Posterior cingulate gyrus (tissue), 11 donors: ENCODE measurements around the gene RNASE11.
"Not testable (repeated sequence)": the region's sequence is repeated elsewhere in the genome, so short reads cannot be mapped to it uniquely, and the experiment has no call there.

ENCODE experiments used
- DNase-seq, 10 donors: peaks; one replicate each; pipeline versions ENCODE4 v3.0.0 to v3.0.0-alpha.2; 2020 to 2021; ENCODE audit warnings: mixed read lengths in 3 of 10
- intact Hi-C: fragments of 100-400 bp; cut with DNase I; formaldehyde crosslinking; loops from one replicate; pipeline ENCODE4 v1.15.1; 2023

RNASE11 gene

GRCh38 chr14:20591235-20591634, 3.4 kb upstream of the RNASE11 start, which contains the start of gene RNASE12:
Gene RNASE12, minus strand, starts transcription at chr14:20591376. Its CDS starts 653 bp downstream, at chr14:20590723.
- DNase-seq, result no peak
- intact Hi-C loops, result no loop called here

- no peak for DNase-seq
- intact Hi-C loops, result no loop called here
Observed at GRCh38 chr14:20583908-20584307, 3.9 kb downstream of the RNASE11 start.

GRCh38 chr14:20583142-20583541, 4.7 kb downstream of the RNASE11 start:
- intact Hi-C loops, result no loop called here

GRCh38 chr14:20580242-20580641, 7.6 kb downstream of the RNASE11 start:
- intact Hi-C loops, result no loop called here
- DNase-seq, result no peak

More at GRCh38 chr14:20583142-20583541, 4.7 kb downstream of the RNASE11 start:
- DNase-seq, result no peak

- no peak for DNase-seq
- intact Hi-C loops, result no loop called here
Observed at GRCh38 chr14:20578784-20579502, 8.9 kb downstream of the RNASE11 start.

GRCh38 chr14:20578325-20578724, 9.5 kb downstream of the RNASE11 start:
- intact Hi-C loops, result no loop called here

GRCh38 chr14:20572382-20572990, 15.3 kb downstream of the RNASE11 start:
- DNase-seq, intact Hi-C loops: not testable (repeated sequence)

More at GRCh38 chr14:20578325-20578724, 9.5 kb downstream of the RNASE11 start:
- no peak for DNase-seq

GRCh38 chr14:20570720-20571119, 17.1 kb downstream of the RNASE11 start:
- intact Hi-C loops, DNase-seq: not testable (repeated sequence)

GRCh38 chr14:20569865-20570264, 17.9 kb downstream of the RNASE11 start:
- DNase-seq, intact Hi-C loops: not testable (repeated sequence)

GRCh38 chr14:20569066-20569465, 18.7 kb downstream of the RNASE11 start:
- intact Hi-C loops, result no loop called here
- no peak for DNase-seq

- intact Hi-C loops, result no loop called here
- no peak for DNase-seq
Observed at GRCh38 chr14:20568393-20568792, 19.4 kb downstream of the RNASE11 start.

GRCh38 chr14:20567199-20567598, 20.6 kb downstream of the RNASE11 start:
- DNase-seq, intact Hi-C loops: not testable (repeated sequence)

GRCh38 chr14:20564501-20564997, 23.3 kb downstream of the RNASE11 start:
- intact Hi-C loops, result no loop called here
- no peak for DNase-seq

GRCh38 chr14:20563971-20564370, 23.8 kb downstream of the RNASE11 start:
- no peak for DNase-seq
- intact Hi-C loops, result no loop called here

- intact Hi-C loops, result no loop called here
- no peak for DNase-seq
Observed at GRCh38 chr14:20560961-20561360, 26.8 kb downstream of the RNASE11 start, which contains the start of gene RNASE9. Gene RNASE9, minus strand, starts transcription at chr14:20561047.

GRCh38 chr14:20559461-20559904, 28.3 kb downstream of the RNASE11 start:
- intact Hi-C loops, result no loop called here
- DNase-seq, result no peak

GRCh38 chr14:20557212-20557542, 30.6 kb downstream of the RNASE11 start:
- DNase-seq, result no peak
- intact Hi-C loops, result no loop called here

- intact Hi-C loops, result no loop called here
- no peak for DNase-seq
Observed at GRCh38 chr14:20556500-20557211, 31.1 kb downstream of the RNASE11 start.

GRCh38 chr14:20555845-20556244, 32.0 kb downstream of the RNASE11 start:
- no peak for DNase-seq
- intact Hi-C loops, result no loop called here

- intact Hi-C loops, result no loop called here
- no peak for DNase-seq
Observed at GRCh38 chr14:20553024-20553423, 34.8 kb downstream of the RNASE11 start.

- intact Hi-C loops, result no loop called here
- DNase-seq, result no peak
Observed at GRCh38 chr14:20551606-20552005, 36.2 kb downstream of the RNASE11 start.
